Skeletal muscle satellite cell (primary cell): Measurements from ENCODE around the gene WRNIP1.

ENCODE experiments used
- H3K27me3 ChIP-seq: 2 replicates; pipeline ENCODE4 v1.7.0; 2013; ENCODE audit warnings: low read length; ENCODE audit not compliant: control insufficient read depth, insufficient read depth
- H3K36me3 ChIP-seq: 2 replicates; pipeline ENCODE4 v1.7.0; 2013; ENCODE audit warnings: mild to moderate bottlenecking, control low read depth, low read length; ENCODE audit not compliant: insufficient read depth
- H3K4me1 ChIP-seq: 2 replicates; pipeline ENCODE4 v1.7.0; 2013; ENCODE audit warnings: low read length; ENCODE audit not compliant: control insufficient read depth, insufficient read depth
- H3K4me2 ChIP-seq: 2 replicates; pipeline ENCODE4 v1.7.0; 2013; ENCODE audit warnings: mild to moderate bottlenecking, low read length
- H3K4me3 ChIP-seq: 2 replicates; pipeline ENCODE4 v1.7.0; 2013; ENCODE audit warnings: low read length
- H3K9ac ChIP-seq: 2 replicates; pipeline ENCODE4 v1.7.0; 2013; ENCODE audit warnings: mild to moderate bottlenecking, low read depth, low read length, moderate library complexity
- H3K9me3 ChIP-seq: replicated peaks from 2 replicates; pipeline ENCODE4 v1.7.0; 2013; ENCODE audit warnings: mild to moderate bottlenecking, control low read depth, low read length

The WRNIP1 gene

GRCh38 chr6:2731281-2731909 lies 33.8 kb upstream of the WRNIP1 start:
- Histone ChIP-seq H3K9ac (no peak overlapping the region), H3K27me3 (no peaks in the 10 kb centered on the region), H3K36me3 (no peaks in the 10 kb centered on the region), H3K4me2 (no peak overlapping the region), H3K9me3 (no peaks in the 10 kb centered on the region), H3K4me1 (no peaks in the 10 kb centered on the region), H3K4me3 (no peak overlapping the region)

DNA sequence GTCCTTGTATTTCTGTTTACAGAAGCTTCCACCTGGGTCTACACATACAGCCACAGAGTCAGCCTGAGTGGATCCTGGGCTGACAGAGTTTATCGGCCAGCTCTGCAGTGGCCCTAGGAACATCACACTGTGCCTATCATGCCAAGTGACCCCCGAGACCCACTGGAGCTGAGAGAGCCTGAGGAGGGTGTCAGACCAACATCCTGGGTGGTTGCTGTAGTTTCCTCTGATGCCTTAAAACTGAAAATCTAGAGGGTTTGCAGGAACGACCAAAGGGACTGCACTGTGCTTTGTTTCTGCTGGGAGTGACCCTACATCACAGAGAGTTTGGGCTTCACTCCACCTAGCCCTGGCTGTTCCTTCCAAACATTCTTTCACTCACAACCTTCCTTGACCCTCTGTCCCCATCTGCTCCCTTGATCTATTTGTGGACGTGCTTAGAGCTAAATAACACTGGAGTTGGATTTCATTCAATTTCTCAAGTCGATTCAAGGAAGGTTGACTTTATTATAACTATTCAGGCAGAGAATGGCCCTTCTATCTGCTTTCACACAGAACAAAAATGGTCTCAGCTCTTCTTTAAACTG lies 32.6 kb upstream of the WRNIP1 start:
- Histone ChIP-seq H3K9ac (no peak overlapping the region), H3K9me3 (no peaks in the 10 kb centered on the region), H3K4me3 (no peak overlapping the region), H3K4me2 (no peak overlapping the region), H3K36me3 (no peaks in the 10 kb centered on the region), H3K4me1 (no peaks in the 10 kb centered on the region), H3K27me3 (no peaks in the 10 kb centered on the region)

- Histone ChIP-seq H3K36me3 (no peaks in the 10 kb centered on the region), H3K9me3 (no peaks in the 10 kb centered on the region), H3K4me1 (no peaks in the 10 kb centered on the region), H3K27me3 (no peaks in the 10 kb centered on the region), H3K9ac (no peak overlapping the region), H3K4me2 (no peak overlapping the region), H3K4me3 (no peak overlapping the region)
Measured at GRCh38 chr6:2733324-2733723, 31.9 kb upstream of the WRNIP1 start.

GRCh38 chr6:2733736-2734480 lies 31.3 kb upstream of the WRNIP1 start:
- Histone ChIP-seq H3K4me1 (no peaks in the 10 kb centered on the region), H3K4me3 (no peak overlapping the region), H3K27me3 (no peaks in the 10 kb centered on the region), H3K9ac (no peak overlapping the region), H3K4me2 (no peak overlapping the region), H3K9me3 (no peaks in the 10 kb centered on the region), H3K36me3 (no peaks in the 10 kb centered on the region)

- Histone ChIP-seq H3K36me3 (no peaks in the 10 kb centered on the region), H3K4me2 (no peak overlapping the region), H3K4me3 (no peak overlapping the region), H3K9me3 (no peaks in the 10 kb centered on the region), H3K4me1 (no peaks in the 10 kb centered on the region), H3K9ac (no peak overlapping the region), H3K27me3 (no peaks in the 10 kb centered on the region)
Measured at GRCh38 chr6:2734488-2735166, 30.6 kb upstream of the WRNIP1 start.

- Histone ChIP-seq H3K36me3 (no peaks in the 10 kb centered on the region), H3K4me1 (no peaks in the 10 kb centered on the region), H3K4me3 (no peak overlapping the region), H3K27me3 (no peaks in the 10 kb centered on the region), H3K9ac (no peak overlapping the region), H3K9me3 (no peaks in the 10 kb centered on the region), H3K4me2 (no peak overlapping the region)
Measured at GRCh38 chr6:2737885-2738284, 27.3 kb upstream of the WRNIP1 start.

DNA sequence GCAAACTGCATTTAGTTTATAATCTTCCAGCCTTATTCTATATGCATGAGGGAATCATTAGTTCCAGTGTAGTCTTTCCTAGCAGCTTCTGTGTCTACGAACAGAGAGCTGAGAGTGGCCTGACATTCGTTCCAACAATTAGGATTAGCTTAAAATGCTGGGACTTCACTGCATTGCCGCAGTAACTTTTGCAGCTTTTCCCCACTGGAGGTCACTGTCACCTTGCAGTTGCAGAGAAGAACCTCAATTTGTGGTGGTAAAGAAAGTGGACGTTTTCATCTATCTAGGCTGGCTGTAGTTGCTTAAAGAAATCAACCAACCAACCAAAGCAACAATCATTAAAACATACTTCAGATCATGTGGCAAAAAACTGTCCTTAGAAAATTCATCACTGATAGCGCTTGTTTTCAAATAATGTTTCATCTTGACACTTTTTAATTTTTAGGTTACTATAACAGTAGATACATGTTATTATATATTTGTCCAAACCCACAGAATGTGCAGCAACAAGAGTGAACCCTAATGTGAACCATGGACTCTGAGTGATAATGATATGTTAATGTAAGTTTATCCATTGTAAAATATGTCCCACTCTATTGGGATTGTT lies 26.7 kb upstream of the WRNIP1 start:
- H3K4me1 ChIP-seq: no peaks in the 10 kb centered on the region
- no peaks in the 10 kb centered on the region for H3K27me3 ChIP-seq
- no peak overlapping the region for H3K4me3 ChIP-seq
- H3K36me3 ChIP-seq: no peaks in the 10 kb centered on the region
- no peaks in the 10 kb centered on the region for H3K9me3 ChIP-seq
- H3K4me2 ChIP-seq: no peak overlapping the region
- no peak overlapping the region for H3K9ac ChIP-seq

GRCh38 chr6:2739335-2739734 lies 25.9 kb upstream of the WRNIP1 start:
- Histone ChIP-seq H3K4me1 (peaks cover 7% of the 10 kb centered on the region), H3K27me3 (no peaks in the 10 kb centered on the region), H3K4me3 (no peak overlapping the region)

GRCh38 chr6:2740581-2740980 lies 24.6 kb upstream of the WRNIP1 start:
- peaks cover 7% of the 10 kb centered on the region for H3K4me1 ChIP-seq
- H3K9me3 ChIP-seq: no peaks in the 10 kb centered on the region
- H3K27me3 ChIP-seq: no peaks in the 10 kb centered on the region
- H3K36me3 ChIP-seq: no peaks in the 10 kb centered on the region
- H3K4me3 ChIP-seq: no peak overlapping the region
- H3K9ac ChIP-seq: no peak overlapping the region
- H3K4me2 ChIP-seq: no peak overlapping the region

More at GRCh38 chr6:2739335-2739734, 25.9 kb upstream of the WRNIP1 start:
- Histone ChIP-seq H3K9me3 (no peaks in the 10 kb centered on the region), H3K4me2 (no peak overlapping the region), H3K36me3 (no peaks in the 10 kb centered on the region), H3K9ac (no peak overlapping the region)

DNA sequence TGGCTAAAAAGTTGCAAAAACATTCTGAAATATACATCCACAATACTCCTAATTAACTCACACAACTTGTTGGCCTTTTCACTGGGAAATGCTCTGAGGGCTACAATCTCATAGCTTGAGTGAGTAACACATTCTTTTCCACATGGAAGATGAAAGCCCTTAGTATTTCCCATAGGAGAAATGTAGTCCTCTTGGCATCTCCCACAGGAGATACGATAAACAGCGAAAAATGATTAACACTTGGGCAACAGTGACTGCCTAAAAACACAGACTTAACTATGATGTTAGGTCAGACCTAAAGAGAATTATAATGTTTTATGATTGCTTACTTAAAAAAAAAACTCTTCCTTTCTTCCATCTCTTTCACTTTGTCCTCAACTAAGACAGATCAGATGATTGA lies 23.4 kb upstream of the WRNIP1 start:
- H3K9me3 ChIP-seq: no peaks in the 10 kb centered on the region
- peaks cover 7% of the 10 kb centered on the region for H3K4me1 ChIP-seq
- no peak overlapping the region for H3K4me2 ChIP-seq
- H3K36me3 ChIP-seq: no peaks in the 10 kb centered on the region
- H3K4me3 ChIP-seq: no peak overlapping the region
- H3K27me3 ChIP-seq: no peaks in the 10 kb centered on the region
- H3K9ac ChIP-seq: no peak overlapping the region
